ENCODE results near the gene KLF11.

DNA sequence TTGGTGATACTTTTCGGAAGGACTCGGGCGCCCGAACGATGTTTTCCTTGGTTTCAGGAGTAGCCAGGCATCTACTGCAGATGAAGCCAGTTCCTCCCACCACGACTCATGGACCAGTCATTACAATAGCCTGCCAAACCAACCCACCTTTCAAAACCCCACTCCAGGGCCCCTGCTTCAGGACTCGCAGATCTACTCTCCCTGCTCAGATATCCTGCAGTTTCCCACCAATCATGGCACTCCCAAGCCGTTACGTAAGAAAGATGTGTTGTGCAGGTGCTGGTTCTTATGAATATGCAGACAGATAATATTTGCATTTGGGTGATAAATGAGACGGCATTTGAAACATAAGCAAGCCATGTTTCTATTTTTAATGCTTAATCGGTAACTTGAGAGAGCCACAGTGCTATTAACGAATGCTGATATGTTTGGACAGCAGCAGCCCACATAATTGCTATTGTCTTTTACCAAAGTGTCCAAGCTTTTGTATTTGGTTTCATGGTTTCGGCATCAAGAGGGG is 40.4 kb downstream of the KLF11 start:
- TF ChIP-seq, protein P1, sequence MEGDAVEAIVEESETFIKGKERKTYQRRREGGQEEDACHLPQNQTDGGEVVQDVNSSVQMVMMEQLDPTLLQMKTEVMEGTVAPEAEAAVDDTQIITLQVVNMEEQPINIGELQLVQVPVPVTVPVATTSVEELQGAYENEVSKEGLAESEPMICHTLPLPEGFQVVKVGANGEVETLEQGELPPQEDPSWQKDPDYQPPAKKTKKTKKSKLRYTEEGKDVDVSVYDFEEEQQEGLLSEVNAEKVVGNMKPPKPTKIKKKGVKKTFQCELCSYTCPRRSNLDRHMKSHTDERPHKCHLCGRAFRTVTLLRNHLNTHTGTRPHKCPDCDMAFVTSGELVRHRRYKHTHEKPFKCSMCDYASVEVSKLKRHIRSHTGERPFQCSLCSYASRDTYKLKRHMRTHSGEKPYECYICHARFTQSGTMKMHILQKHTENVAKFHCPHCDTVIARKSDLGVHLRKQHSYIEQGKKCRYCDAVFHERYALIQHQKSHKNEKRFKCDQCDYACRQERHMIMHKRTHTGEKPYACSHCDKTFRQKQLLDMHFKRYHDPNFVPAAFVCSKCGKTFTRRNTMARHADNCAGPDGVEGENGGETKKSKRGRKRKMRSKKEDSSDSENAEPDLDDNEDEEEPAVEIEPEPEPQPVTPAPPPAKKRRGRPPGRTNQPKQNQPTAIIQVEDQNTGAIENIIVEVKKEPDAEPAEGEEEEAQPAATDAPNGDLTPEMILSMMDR (IDR thresholded peaks at IDR 0.05; ENCODE audit: extremely low read depth in 1 of 2, insufficient read depth in 1 of 2, low read depth in 1 of 2, low read length in 2 of 2): no peak
- TF ChIP-seq JUN (IDR thresholded peaks at IDR 0.05; ENCODE audit: borderline replicate concordance, insufficient read depth, insufficient read length, low read depth) (no peak), POLR2AphosphoS5 (IDR thresholded peaks at IDR 0.05; ENCODE audit: insufficient read depth, low read depth, low read length) (no peak), POLR2A (IDR thresholded peaks at IDR 0.05; ENCODE audit: low read depth, low read length) (no peak), EZH2 (IDR thresholded peaks at IDR 0.05; ENCODE audit: borderline replicate concordance, low read depth, low read length, severe bottlenecking) (no peak), GATA2 (IDR thresholded peaks at IDR 0.05; ENCODE audit: insufficient read depth, insufficient read length, low read depth, low read length) (no peak)
- TF ChIP-seq, protein P2, sequence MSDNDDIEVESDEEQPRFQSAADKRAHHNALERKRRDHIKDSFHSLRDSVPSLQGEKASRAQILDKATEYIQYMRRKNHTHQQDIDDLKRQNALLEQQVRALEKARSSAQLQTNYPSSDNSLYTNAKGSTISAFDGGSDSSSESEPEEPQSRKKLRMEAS (IDR thresholded peaks at IDR 0.05; ENCODE audit: insufficient read depth, insufficient read length): no peak

All from endothelial cell of umbilical vein (primary cell).